Sigmoid colon (tissue), 3 donors: ENCODE measurements around the gene SLC9A9.

Experiments
- CTCF ChIP-seq, 4 experiments: fragments of 450-650 bp in 3 of 4; fragments of 200-600 bp in 1 of 4; IDR thresholded peaks; one replicate each; pipeline ENCODE4 v1.5.1; 2016 to 2019; ENCODE audit warnings: antibody characterized with exemption in 4 of 4, mild to moderate bottlenecking in 3 of 4, moderate library complexity in 2 of 4
- POLR2A ChIP-seq, 2 donors: fragments of 450-650 bp; IDR thresholded peaks; one replicate each; pipeline ENCODE4 v1.6.1; 2016; ENCODE audit warnings: antibody characterized with exemption in 2 of 2, mild to moderate bottlenecking in 2 of 2, moderate library complexity in 2 of 2

- TF ChIP-seq CTCF (IDR thresholded peaks at IDR 0.05) (no peak), POLR2A (IDR thresholded peaks at IDR 0.05) (no peak)
Observed at GRCh38 chr3:143671626-143672025, 176.6 kb downstream of the SLC9A9 start.
